RWPE1 (cell line): ENCODE results near the gene GPR32.

Experiments
- CTCF ChIA-PET: fragments of 350-600 bp; sonication (Branson Sonifier 250); formaldehyde crosslinking; extraction: SDS; loops from one replicate; lab custom pipeline; 2021; lab: Yijun Ruan, JAX
- POLR2A ChIA-PET: fragments of 400-600 bp; formaldehyde crosslinking; extraction: SDS; loops from one replicate; lab custom pipeline; 2020; ENCODE audit warnings: antibody characterized with exemption; ENCODE audit not compliant: low non-redundant PET; lab: Yijun Ruan, JAX
- DNase-seq: peaks from one replicate; pipeline ENCODE4 v3.0.0; 2012; ENCODE audit warnings: low spot score
- H3K27ac ChIP-seq: fragments of 450-650 bp; 2 replicates; pipeline ENCODE4 v1.5.1; 2017
- CTCF ChIP-seq: fragments of 450-650 bp; conservative IDR thresholded peaks from 2 replicates; pipeline ENCODE4 v1.5.1; 2017; ENCODE audit warnings: low read depth, mild to moderate bottlenecking

Gene GPR32

GRCh38 chr19:50795664-50796073, 25.4 kb downstream of the GPR32 start:
- no peak for DNase-seq
- no peak for TF ChIP-seq CTCF
- ChIA-PET CTCF (interaction anchor here (0.5 to 1.7 kb wide), 3 partner anchors 221 to 1893 kb away, joined by 3 to 7 read pairs (median 3); no protein-coding TSS in a partner anchor), POLR2A (no interaction called here)
- peak overlapping the region; percentile 63 for H3K27ac ChIP-seq

GRCh38 chr19:50796128-50796633, 25.9 kb downstream of the GPR32 start:
- no peak for DNase-seq
- H3K27ac ChIP-seq: peak overlapping the region; percentile 63
- ChIA-PET POLR2A (no interaction called here), CTCF (interaction anchor here (1.5 to 1.7 kb wide), 2 partner anchors 221 kb away, joined by 3 to 7 read pairs; no protein-coding TSS in a partner anchor)
- no peak for TF ChIP-seq CTCF

GRCh38 chr19:50796634-50797428, 26.6 kb downstream of the GPR32 start:
- ChIA-PET POLR2A (no interaction called here), CTCF (interaction anchor here (1.3 to 1.5 kb wide), 2 partner anchors 125 to 220 kb away, joined by 3 to 5 read pairs; no protein-coding TSS in a partner anchor)
- no peak for DNase-seq
- TF ChIP-seq CTCF: no peak
- H3K27ac ChIP-seq: peak overlapping the region; percentile 63

- CTCF ChIA-PET: interaction anchor here (1.3 to 1.5 kb wide), 2 partner anchors 125 to 219 kb away, joined by 3 to 5 read pairs; no protein-coding TSS in a partner anchor
- TF ChIP-seq CTCF: no peak
- no peak for DNase-seq
- POLR2A ChIA-PET: interaction anchor here (0.6 kb wide), 1 partner anchor 928 kb away, joined by 3 read pairs; no protein-coding TSS in a partner anchor
- peak overlapping the region; percentile 63 for H3K27ac ChIP-seq
Measured at GRCh38 chr19:50797429-50797780, 27.1 kb downstream of the GPR32 start.

GRCh38 chr19:50797781-50798658, 27.8 kb downstream of the GPR32 start:
- ChIA-PET POLR2A (interaction anchor here (0.6 kb wide), 1 partner anchor 928 kb away, joined by 3 read pairs; no protein-coding TSS in a partner anchor), CTCF (interaction anchor here (1.3 to 1.5 kb wide), 2 partner anchors 124 to 219 kb away, joined by 3 to 5 read pairs; no protein-coding TSS in a partner anchor)
- H3K27ac ChIP-seq: peak overlapping the region; percentile 63
- TF ChIP-seq CTCF: no peak
- no peak for DNase-seq
